ENCODE measurements around the gene ARHGAP26.

DNA sequence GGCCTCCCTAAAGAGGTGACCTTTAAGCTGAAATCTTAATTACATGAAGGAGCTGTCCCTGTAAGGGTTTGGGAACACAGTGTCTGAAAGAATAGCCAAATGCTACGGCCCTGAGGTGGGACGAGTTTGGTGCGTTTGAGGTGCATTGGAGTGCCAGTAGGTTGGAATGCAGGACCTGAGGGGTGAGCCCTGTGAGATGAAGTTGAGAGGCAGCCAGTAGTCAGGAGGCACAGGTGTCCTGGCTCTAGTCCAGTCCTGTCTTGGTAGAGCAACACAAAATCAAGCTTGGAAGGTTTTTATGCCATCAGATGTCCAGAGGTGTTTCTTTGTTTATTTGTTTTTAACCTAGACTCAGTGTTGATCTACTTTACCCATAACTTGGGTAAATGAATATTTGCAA is 108.5 kb downstream of the ARHGAP26 start:
- TF ChIP-seq SIN3A (IDR thresholded peaks at IDR 0.05; ENCODE audit: borderline replicate concordance, insufficient read depth, low read length) (no peak), FOXP2 (optimal IDR thresholded peaks at IDR 0.05; ENCODE audit: borderline replicate concordance, extremely low read depth, extremely low read length, insufficient read depth) (no peak), POLR2AphosphoS5 (IDR thresholded peaks at IDR 0.05; ENCODE audit: low read depth, low read length) (no peak)

All from PFSK-1 (cell line).